Neural cell (in vitro differentiated cells): ENCODE measurements around the gene EIF4H. TPM values are rescaled to one million over a fixed set of nuclear protein-coding genes. Genes with fewer than 3 reads are reported as not detected.

ENCODE experiments used
- H2AFZ ChIP-seq: fragments of 200-600, 300-800 bp; sonication (generic), shearing (Covaris generic); 2 replicates; pipeline ENCODE4 v1.6.0; 2014; ENCODE audit warnings: low read depth, mild to moderate bottlenecking, antibody characterized with exemption, low read length, moderate library complexity
- H3F3A ChIP-seq: fragments of 200-600 bp; shearing (Covaris generic); 2 replicates; pipeline ENCODE4 v1.6.1; 2016; ENCODE audit warnings: mild to moderate bottlenecking, moderate library complexity, mixed read lengths, antibody characterized with exemption, low read length; ENCODE audit not compliant: insufficient read depth, poor library complexity, severe bottlenecking
- H3K27ac ChIP-seq: fragments of 200-600, 300-800 bp; sonication (generic), shearing (Covaris generic); 2 replicates; pipeline ENCODE4 v1.5.1; 2014; ENCODE audit warnings: mild to moderate bottlenecking, low read length, moderate library complexity
- H3K27me3 ChIP-seq: fragments of 300-800, 200-600 bp; sonication (generic), shearing (Covaris generic); 2 replicates; pipeline ENCODE4 v1.6.0; 2014; ENCODE audit warnings: mild to moderate bottlenecking, low read depth, low read length, moderate library complexity; ENCODE audit not compliant: insufficient read depth
- H3K36me3 ChIP-seq: fragments of 300-800, 200-600 bp; sonication (generic), shearing (Covaris generic); 2 replicates; pipeline ENCODE4 v1.5.1; 2014; ENCODE audit warnings: mild to moderate bottlenecking, antibody characterized with exemption, low read length, moderate library complexity; ENCODE audit not compliant: insufficient read depth
- H3K4me2 ChIP-seq: fragments of 300-800, 200-600 bp; sonication (generic), shearing (Covaris generic); 2 replicates; pipeline ENCODE4 v1.6.0; 2014; ENCODE audit warnings: mild to moderate bottlenecking, low read length
- H3K4me3 ChIP-seq: fragments of 300-800, 200-600 bp; sonication (generic), shearing (Covaris generic); 2 replicates; pipeline ENCODE4 v1.5.1; 2014; ENCODE audit warnings: mild to moderate bottlenecking, low read length, moderate library complexity
- H3K79me2 ChIP-seq: fragments of 200-600 bp; shearing (Covaris generic); replicated peaks from 2 replicates; pipeline ENCODE4 v1.6.0; 2014; ENCODE audit warnings: mild to moderate bottlenecking, low read length, moderate library complexity; ENCODE audit not compliant: insufficient read depth
- H3K9ac ChIP-seq: fragments of 300-800, 200-600 bp; sonication (generic), shearing (Covaris generic); 2 replicates; pipeline ENCODE4 v1.6.1; 2016; ENCODE audit warnings: mild to moderate bottlenecking, low read length, mixed read lengths
- H3K9me2 ChIP-seq: fragments of 200-600 bp; shearing (Covaris generic); 2 replicates; pipeline ENCODE4 v1.6.1; 2016; ENCODE audit warnings: mild to moderate bottlenecking, low read length, mixed read lengths; ENCODE audit not compliant: insufficient read depth
- H3K9me3 ChIP-seq: fragments of 200-600, 300-800 bp; sonication (generic), shearing (Covaris generic); 2 replicates; pipeline ENCODE4 v1.6.1; 2016; ENCODE audit warnings: mild to moderate bottlenecking, mixed run types, low read length, moderate library complexity, mixed read lengths
- H4K20me1 ChIP-seq: fragments of 200-600 bp; shearing (Covaris generic); 2 replicates; pipeline ENCODE4 v1.6.1; 2016; ENCODE audit warnings: mild to moderate bottlenecking, mixed run types; ENCODE audit not compliant: insufficient read depth
- CTCF ChIP-seq: fragments of 450-650 bp; IDR thresholded peaks from 2 replicates; pipeline ENCODE4 v1.5.1; 2014; ENCODE audit warnings: antibody characterized with exemption, mild to moderate bottlenecking, moderate library complexity; ENCODE audit not compliant: poor library complexity, severe bottlenecking
- EP300 ChIP-seq: fragments of 450-650 bp; conservative IDR thresholded peaks from 2 replicates; pipeline ENCODE4 v1.6.1; 2014; ENCODE audit warnings: antibody characterized with exemption, mild to moderate bottlenecking, moderate library complexity; ENCODE audit not compliant: poor library complexity, severe bottlenecking
- EZH2 ChIP-seq: fragments of 200-600, 300-800 bp; shearing (Covaris generic), sonication (generic); IDR thresholded peaks from 2 replicates; pipeline ENCODE4 v1.6.1; 2014; ENCODE audit warnings: antibody characterized with exemption, low read length, borderline replicate concordance, mild to moderate bottlenecking; ENCODE audit not compliant: insufficient read depth, poor library complexity, severe bottlenecking
- MXI1 ChIP-seq: fragments of 450-650 bp; conservative IDR thresholded peaks from 2 replicates; pipeline ENCODE4 v1.6.1; 2014; ENCODE audit warnings: antibody characterized with exemption, mild to moderate bottlenecking; ENCODE audit not compliant: poor library complexity, severe bottlenecking
- POLR2AphosphoS5 ChIP-seq: IDR thresholded peaks from 2 replicates; pipeline ENCODE4 v1.6.1; 2012
- RAD21 ChIP-seq: fragments of 450-650 bp; conservative IDR thresholded peaks from 2 replicates; pipeline ENCODE4 v1.6.1; 2014; ENCODE audit warnings: antibody characterized with exemption, mild to moderate bottlenecking, moderate library complexity
- REST ChIP-seq: IDR thresholded peaks from 2 replicates; pipeline ENCODE4 v1.6.1; 2012; ENCODE audit warnings: borderline replicate concordance
- SMC3 ChIP-seq: fragments of 450-650 bp; conservative IDR thresholded peaks from 2 replicates; pipeline ENCODE4 v1.6.1; 2014; ENCODE audit warnings: antibody characterized with exemption, mild to moderate bottlenecking, moderate library complexity; ENCODE audit not compliant: poor library complexity
- TAF1 ChIP-seq: IDR thresholded peaks from 2 replicates; pipeline ENCODE4 v1.6.1; 2012; ENCODE audit warnings: low read depth
- polyA plus RNA-seq: library from polyadenylated mRNA; depleted of rRNA; stranded (reverse); fragments of >200 nt; gene quantifications from 2 replicates; pipeline ENCODE4 v1.2.3, GENCODE V29; 2014

EIF4H gene
- polyA plus RNA-seq, 1 donor from 2014 or later = 170 TPM

GRCh38 chr7:74226633-74227032 is 52.5 kb downstream of the EIF4H start:
- Histone ChIP-seq H3K9me3 (no peaks in the 10 kb centered on the region), H3K27me3 (no peaks in the 10 kb centered on the region), H3K27ac (no peak overlapping the region), H2AFZ (no peak overlapping the region), H3K9ac (no peak overlapping the region), H4K20me1 (no peaks in the 10 kb centered on the region), H3F3A (no peaks in the 10 kb centered on the region), H3K4me3 (no peak overlapping the region), H3K36me3 (no peaks in the 10 kb centered on the region), H3K9me2 (no peaks in the 10 kb centered on the region), H3K4me2 (no peak overlapping the region), H3K79me2 (no peaks in the 10 kb centered on the region)
- TF ChIP-seq EZH2 (no peak), SMC3 (no peak), REST (no peak), RAD21 (no peak), MXI1 (no peak), EP300 (no peak), TAF1 (no peak), POLR2AphosphoS5 (no peak), CTCF (no peak)

- H3F3A ChIP-seq = no peaks in the 10 kb centered on the region
- H3K27me3 ChIP-seq = no peaks in the 10 kb centered on the region
- no peaks in the 10 kb centered on the region for H3K79me2 ChIP-seq
- H3K4me2 ChIP-seq = no peak overlapping the region
- TF ChIP-seq POLR2AphosphoS5 (no peak), TAF1 (no peak), REST (no peak), RAD21 (no peak), CTCF (no peak), MXI1 (no peak), EZH2 (no peak)
- no peak overlapping the region for H2AFZ ChIP-seq
- no peak overlapping the region for H3K4me3 ChIP-seq
- H3K36me3 ChIP-seq = no peaks in the 10 kb centered on the region
- H3K9me3 ChIP-seq = no peaks in the 10 kb centered on the region
- no peak overlapping the region for H3K9ac ChIP-seq
- no peaks in the 10 kb centered on the region for H4K20me1 ChIP-seq
- H3K9me2 ChIP-seq = no peaks in the 10 kb centered on the region
- H3K27ac ChIP-seq = no peak overlapping the region
These were observed 55.1 kb downstream of the EIF4H start for GRCh38 chr7:74228951-74229900.
